ENCODE data around the gene CGB7.

CGB7 gene

DNA sequence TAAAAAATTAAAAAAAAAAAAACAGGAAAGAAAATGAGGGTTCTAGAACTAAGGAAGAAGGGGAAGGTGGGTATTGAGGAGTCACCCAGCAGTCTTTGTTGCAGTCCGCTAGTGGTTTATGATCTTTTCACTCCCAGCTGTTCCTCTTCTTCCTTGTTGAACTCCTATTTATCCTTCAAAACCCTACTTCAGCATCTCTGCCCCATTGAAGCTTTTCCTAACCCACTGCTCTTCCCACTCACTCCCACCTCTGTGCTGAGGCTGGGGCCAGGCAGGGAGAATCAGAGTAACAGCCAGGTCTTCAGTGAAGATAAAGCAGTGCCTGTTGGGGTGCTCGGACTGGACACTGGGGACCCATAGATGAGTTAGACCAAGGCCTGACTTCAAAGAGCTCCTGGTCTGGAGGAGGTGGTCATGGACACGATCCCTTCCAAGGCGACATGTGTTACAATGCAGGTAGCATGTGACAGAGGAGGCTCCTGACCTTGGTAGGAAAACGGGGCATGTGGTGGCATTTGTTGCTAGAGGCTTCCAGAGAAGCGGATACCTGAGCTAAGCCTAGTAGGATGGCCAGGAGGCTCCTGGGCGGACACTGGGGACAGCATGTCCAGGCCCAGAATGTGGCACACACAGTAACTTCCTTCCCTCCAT, 52.5 kb downstream of the CGB7 start:
- Mint-ChIP-seq H3K9me3 (no peaks in the 10 kb centered on the region), H3K27ac (no peak overlapping the region), H3K4me3 (no peak overlapping the region), H3K27me3 (no peaks in the 10 kb centered on the region), H3K4me1 (no peaks in the 10 kb centered on the region), H3K36me3 (peaks cover 29 to 44% of the 10 kb centered on the region in 2 donors)
- DNase-seq (no peak), ATAC-seq (replicated peaks) (no peak)
